ENCODE data around the gene RGS10.

DNA sequence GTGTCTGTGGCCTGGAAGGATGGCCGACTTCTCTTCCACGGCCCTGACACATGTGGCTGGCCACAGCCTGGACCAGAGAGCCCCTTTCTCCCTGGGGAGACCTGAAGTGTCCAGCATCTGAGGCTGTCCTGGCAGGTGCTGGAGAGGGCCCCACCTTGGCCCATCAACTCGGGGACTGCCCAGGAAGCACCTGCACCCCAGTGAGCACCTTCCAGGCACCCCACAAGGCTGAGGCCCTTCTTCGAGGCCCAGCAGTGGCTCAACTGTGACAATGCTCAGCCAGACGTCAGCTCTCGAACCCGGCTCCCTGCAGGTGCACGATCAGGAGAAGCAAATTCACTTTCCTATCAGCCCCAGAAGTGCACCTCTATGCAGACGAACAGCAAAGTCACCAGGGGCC is 24.3 kb downstream of the RGS10 start:
- TF ChIP-seq, protein P1, sequence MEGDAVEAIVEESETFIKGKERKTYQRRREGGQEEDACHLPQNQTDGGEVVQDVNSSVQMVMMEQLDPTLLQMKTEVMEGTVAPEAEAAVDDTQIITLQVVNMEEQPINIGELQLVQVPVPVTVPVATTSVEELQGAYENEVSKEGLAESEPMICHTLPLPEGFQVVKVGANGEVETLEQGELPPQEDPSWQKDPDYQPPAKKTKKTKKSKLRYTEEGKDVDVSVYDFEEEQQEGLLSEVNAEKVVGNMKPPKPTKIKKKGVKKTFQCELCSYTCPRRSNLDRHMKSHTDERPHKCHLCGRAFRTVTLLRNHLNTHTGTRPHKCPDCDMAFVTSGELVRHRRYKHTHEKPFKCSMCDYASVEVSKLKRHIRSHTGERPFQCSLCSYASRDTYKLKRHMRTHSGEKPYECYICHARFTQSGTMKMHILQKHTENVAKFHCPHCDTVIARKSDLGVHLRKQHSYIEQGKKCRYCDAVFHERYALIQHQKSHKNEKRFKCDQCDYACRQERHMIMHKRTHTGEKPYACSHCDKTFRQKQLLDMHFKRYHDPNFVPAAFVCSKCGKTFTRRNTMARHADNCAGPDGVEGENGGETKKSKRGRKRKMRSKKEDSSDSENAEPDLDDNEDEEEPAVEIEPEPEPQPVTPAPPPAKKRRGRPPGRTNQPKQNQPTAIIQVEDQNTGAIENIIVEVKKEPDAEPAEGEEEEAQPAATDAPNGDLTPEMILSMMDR (IDR thresholded peaks at IDR 0.05; ENCODE audit: low read depth, low read length) = no peak
- TF ChIP-seq EZH2phosphoT487 (IDR thresholded peaks at IDR 0.05; ENCODE audit: low read depth) = no peak
